ENCODE results near the gene BTNL2.
"Not testable (repeated sequence)": the region's sequence is repeated elsewhere in the genome, so short reads cannot be mapped to it uniquely, and the experiment has no call there.

BTNL2 gene

DNA sequence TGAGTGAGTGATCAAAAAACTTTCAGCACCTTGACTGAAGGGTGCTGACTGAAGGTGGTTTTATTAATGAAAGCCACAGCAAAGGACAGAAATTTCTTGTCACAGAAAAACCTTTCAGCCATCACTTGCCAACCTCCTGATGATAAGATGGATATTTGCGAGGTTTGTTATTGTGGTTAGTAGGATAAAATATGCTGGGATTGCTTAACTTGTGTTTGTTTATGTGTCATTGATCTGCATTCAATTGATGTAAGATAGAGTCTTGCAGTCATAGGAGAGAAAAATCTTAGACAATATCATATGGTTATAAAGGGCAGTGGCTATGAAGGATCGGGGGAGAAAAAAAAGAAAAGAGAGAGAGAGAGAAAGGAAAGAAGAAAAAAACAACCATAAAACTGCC, 36.5 kb downstream of the BTNL2 start:
- DNase-seq (ENCODE audit: low read depth, low spot score): no peak

DNA sequence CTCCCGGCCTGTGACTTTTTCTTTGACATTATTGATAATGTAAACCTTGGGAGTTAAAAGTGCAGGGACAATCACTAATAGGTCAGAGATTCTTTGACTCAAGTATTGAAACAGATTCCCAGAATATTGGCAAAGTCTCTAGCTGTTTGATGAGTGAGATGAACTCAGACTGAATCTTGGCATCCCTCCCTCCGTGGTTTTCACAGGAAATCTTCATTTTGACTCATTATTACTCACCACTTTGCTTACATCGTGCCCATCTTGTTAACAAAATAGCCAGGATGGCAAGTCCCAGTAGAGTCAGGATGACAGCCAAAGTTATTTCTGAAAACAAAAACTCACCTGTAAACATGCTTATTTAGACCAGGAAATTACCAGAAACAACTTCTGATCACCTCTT, 37.3 kb downstream of the BTNL2 start:
- peak; percentile 7 for DNase-seq (ENCODE audit: low read depth, low spot score)

- no peak for DNase-seq (ENCODE audit: low read depth, low spot score)
These were observed 39.3 kb downstream of the BTNL2 start for GRCh38 chr6:32367644-32368043.

- not testable (repeated sequence) for DNase-seq (ENCODE audit: low read depth, low spot score)
These were observed 47.8 kb downstream of the BTNL2 start for GRCh38 chr6:32359225-32359624.

GRCh38 chr6:32358548-32358947, 48.4 kb downstream of the BTNL2 start:
- not testable (repeated sequence) for DNase-seq (ENCODE audit: low read depth, low spot score)

GRCh38 chr6:32355018-32355417, 52.0 kb downstream of the BTNL2 start:
- no peak for DNase-seq (ENCODE audit: low read depth, low spot score)

DNA sequence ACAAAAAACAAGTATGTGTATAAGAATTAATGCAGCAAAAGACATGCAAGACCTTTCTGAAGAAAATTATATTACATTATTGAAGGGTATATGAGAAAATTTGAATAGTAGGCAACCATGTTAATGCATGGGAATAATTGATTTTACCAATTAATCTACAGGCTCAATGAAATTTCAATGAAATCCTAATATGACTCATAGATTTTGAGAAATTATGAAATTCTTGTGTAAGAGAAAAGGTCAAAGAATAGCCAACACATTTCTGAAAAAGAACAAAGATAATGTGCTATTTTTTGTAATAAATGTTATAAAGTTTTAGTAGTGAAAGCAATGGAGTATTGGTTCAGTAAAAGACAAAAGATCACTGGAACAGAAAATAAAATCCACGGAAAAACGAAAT, 53.6 kb downstream of the BTNL2 start:
- no peak for DNase-seq (ENCODE audit: low read depth, low spot score)
